Measurements from ENCODE around the gene CEP85. TPM values are rescaled to one million over a fixed set of nuclear protein-coding genes. Genes with fewer than 3 reads are reported as not detected.

Gene CEP85
- total and polyA plus RNA-seq, 2 of the 13 experiments (the other 11 are each of a cell fraction or from before 2014, with no cell fraction given), result 16.1 to 26.7 TPM

DNA sequence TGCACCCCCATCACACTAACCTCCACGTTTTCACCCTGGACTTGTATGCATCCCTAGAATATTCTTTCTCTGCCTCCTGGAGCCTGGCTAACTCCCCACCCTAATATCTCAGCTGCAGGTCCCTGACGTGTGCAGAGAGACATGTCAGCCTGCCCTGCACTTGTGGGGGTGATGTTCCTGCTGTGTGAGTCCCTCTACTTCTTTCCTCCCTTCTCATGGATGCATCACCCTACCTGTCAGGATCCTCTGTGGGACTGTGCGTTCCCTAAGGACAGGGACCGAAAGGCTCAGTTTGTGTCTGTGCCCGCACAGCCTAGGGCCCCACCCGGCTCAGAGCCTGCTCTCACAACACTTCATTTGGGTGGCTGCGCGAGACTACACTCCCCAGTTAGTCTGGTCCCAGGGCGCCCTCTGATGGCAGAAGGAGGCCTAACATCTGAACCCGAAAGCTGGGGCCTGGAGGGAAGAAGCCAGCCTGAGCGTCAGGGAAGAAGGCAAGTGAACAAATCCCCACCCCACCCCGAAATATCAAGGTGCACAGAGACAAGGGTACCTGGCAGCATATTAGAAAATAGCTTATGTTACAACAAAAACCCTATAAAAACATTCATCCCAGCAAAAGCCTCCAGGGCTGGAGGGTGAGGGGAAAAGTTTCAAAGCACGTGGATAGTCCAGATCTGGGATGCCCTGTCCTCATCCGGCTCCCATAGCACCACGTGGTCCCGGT lies 87.5 kb downstream of the CEP85 start (continued):
- TF ChIP-seq ATF5 (CRISPR knock-in tag; IDR thresholded peaks at IDR 0.05; ENCODE audit: low read depth), result no peak
- no peak for TF ChIP-seq NONO (IDR thresholded peaks at IDR 0.05)
- TF ChIP-seq NONO (CRISPR knock-in tag; conservative IDR thresholded peaks at IDR 0.05), result no peak
- 0 out of 2 replicates have a peak, but pooled peaks have one; percentile 31 for TF ChIP-seq MIXL1 (CRISPR knock-in tag; IDR thresholded peaks at IDR 0.05)
- TF ChIP-seq, protein P1, sequence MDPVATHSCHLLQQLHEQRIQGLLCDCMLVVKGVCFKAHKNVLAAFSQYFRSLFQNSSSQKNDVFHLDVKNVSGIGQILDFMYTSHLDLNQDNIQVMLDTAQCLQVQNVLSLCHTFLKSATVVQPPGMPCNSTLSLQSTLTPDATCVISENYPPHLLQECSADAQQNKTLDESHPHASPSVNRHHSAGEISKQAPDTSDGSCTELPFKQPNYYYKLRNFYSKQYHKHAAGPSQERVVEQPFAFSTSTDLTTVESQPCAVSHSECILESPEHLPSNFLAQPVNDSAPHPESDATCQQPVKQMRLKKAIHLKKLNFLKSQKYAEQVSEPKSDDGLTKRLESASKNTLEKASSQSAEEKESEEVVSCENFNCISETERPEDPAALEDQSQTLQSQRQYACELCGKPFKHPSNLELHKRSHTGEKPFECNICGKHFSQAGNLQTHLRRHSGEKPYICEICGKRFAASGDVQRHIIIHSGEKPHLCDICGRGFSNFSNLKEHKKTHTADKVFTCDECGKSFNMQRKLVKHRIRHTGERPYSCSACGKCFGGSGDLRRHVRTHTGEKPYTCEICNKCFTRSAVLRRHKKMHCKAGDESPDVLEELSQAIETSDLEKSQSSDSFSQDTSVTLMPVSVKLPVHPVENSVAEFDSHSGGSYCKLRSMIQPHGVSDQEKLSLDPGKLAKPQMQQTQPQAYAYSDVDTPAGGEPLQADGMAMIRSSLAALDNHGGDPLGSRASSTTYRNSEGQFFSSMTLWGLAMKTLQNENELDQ (CRISPR knock-in tag; IDR thresholded peaks at IDR 0.05; ENCODE audit: borderline replicate concordance), result no peak
- TF ChIP-seq IKZF5 (CRISPR knock-in tag; IDR thresholded peaks at IDR 0.05), result no peak; the same call in 1 of the 2 replicates
- TF ChIP-seq ZFP36L2 (CRISPR knock-in tag; IDR thresholded peaks at IDR 0.05), result no peak
- TF ChIP-seq STAT5B (CRISPR knock-in tag; IDR thresholded peaks at IDR 0.05), result no peak
- TF ChIP-seq ZFP90 (CRISPR knock-in tag; IDR thresholded peaks at IDR 0.05; ENCODE audit: borderline replicate concordance), result no peak
- no peak for TF ChIP-seq NFRKB (IDR thresholded peaks at IDR 0.05)
- TF ChIP-seq SIN3B (IDR thresholded peaks at IDR 0.05; ENCODE audit: low read length), result no peak
- peak; percentile 24; the same call in 1 of the 2 replicates for TF ChIP-seq ELF3 (CRISPR knock-in tag; IDR thresholded peaks at IDR 0.05)
- no peak for TF ChIP-seq ZNF572 (CRISPR knock-in tag; IDR thresholded peaks at IDR 0.05)
- peak; percentile 92 for TF ChIP-seq STAG1 (CRISPR knock-in tag; IDR thresholded peaks at IDR 0.05)
- TF ChIP-seq, protein P2, sequence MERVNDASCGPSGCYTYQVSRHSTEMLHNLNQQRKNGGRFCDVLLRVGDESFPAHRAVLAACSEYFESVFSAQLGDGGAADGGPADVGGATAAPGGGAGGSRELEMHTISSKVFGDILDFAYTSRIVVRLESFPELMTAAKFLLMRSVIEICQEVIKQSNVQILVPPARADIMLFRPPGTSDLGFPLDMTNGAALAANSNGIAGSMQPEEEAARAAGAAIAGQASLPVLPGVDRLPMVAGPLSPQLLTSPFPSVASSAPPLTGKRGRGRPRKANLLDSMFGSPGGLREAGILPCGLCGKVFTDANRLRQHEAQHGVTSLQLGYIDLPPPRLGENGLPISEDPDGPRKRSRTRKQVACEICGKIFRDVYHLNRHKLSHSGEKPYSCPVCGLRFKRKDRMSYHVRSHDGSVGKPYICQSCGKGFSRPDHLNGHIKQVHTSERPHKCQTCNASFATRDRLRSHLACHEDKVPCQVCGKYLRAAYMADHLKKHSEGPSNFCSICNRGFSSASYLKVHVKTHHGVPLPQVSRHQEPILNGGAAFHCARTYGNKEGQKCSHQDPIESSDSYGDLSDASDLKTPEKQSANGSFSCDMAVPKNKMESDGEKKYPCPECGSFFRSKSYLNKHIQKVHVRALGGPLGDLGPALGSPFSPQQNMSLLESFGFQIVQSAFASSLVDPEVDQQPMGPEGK (CRISPR knock-in tag; IDR thresholded peaks at IDR 0.05), result peak; percentile 53; the same call in 1 of the 2 replicates
- TF ChIP-seq KDM6A (CRISPR knock-in tag; IDR thresholded peaks at IDR 0.05; ENCODE audit: low read depth), result no peak
- no peak for TF ChIP-seq MZF1 (CRISPR knock-in tag; IDR thresholded peaks at IDR 0.05; ENCODE audit: borderline replicate concordance)
- TF ChIP-seq SP4 (CRISPR knock-in tag; IDR thresholded peaks at IDR 0.05), result peak; percentile 62; the same call in 1 of the 2 replicates
- no peak for TF ChIP-seq NFKB2 (CRISPR knock-in tag; IDR thresholded peaks at IDR 0.05; ENCODE audit: borderline replicate concordance)
- no peak for TF ChIP-seq ZMAT3 (CRISPR knock-in tag; conservative IDR thresholded peaks at IDR 0.05)
- TF ChIP-seq SIN3A (IDR thresholded peaks at IDR 0.05; ENCODE audit: borderline replicate concordance, low read depth, low read length), result no peak
- TF ChIP-seq SPEN (CRISPR knock-in tag; IDR thresholded peaks at IDR 0.05; ENCODE audit: low read depth), result peak; percentile 52
- TF ChIP-seq, protein P3, sequence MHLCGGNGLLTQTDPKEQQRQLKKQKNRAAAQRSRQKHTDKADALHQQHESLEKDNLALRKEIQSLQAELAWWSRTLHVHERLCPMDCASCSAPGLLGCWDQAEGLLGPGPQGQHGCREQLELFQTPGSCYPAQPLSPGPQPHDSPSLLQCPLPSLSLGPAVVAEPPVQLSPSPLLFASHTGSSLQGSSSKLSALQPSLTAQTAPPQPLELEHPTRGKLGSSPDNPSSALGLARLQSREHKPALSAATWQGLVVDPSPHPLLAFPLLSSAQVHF (CRISPR knock-in tag; IDR thresholded peaks at IDR 0.05), result no peak
- TF ChIP-seq SALL1 (CRISPR knock-in tag; IDR thresholded peaks at IDR 0.05), result peak; percentile 61; the same call in 1 of the 2 replicates
- no peak for TF ChIP-seq GFI1 (CRISPR knock-in tag; IDR thresholded peaks at IDR 0.05; ENCODE audit: borderline replicate concordance)
- TF ChIP-seq ONECUT2 (CRISPR knock-in tag; IDR thresholded peaks at IDR 0.05), result no peak

Measured in HepG2 (cell line).